GM10266 (cell line): ENCODE results near the gene LRP4.

Experiments
- DNase-seq: peaks from one replicate; pipeline ENCODE4 v3.0.0; 2012; ENCODE audit errors: extremely low spot score
- TF ChIP-seq, protein P1 (sequence below): IDR thresholded peaks from 2 replicates; pipeline ENCODE4 v1.5.1; 2012; ENCODE audit warnings: mild to moderate bottlenecking, low read depth; ENCODE audit not compliant: control insufficient read depth, insufficient read depth; ENCODE audit errors: missing control alignments

Gene LRP4

DNA sequence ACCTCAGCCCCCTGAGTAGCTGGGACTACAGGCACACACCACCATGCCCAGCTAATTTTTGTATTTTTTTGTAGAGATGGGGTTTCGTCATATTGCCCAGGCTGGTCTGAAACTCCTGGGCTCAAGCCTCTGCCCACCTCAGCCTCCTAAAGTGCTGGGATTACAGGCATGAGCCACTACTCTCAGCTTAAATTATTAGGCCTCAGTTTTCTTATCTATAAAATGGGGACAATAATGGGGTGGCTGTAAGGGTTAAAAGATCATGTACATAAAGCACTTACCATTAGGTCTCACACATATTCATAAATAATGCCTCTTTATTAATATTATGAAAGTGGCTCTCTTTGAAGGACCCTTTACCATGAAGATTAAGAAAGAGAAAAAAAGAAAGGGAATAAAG is 40.8 kb downstream of the LRP4 start:
- no peak for DNase-seq
- TF ChIP-seq, protein P1, sequence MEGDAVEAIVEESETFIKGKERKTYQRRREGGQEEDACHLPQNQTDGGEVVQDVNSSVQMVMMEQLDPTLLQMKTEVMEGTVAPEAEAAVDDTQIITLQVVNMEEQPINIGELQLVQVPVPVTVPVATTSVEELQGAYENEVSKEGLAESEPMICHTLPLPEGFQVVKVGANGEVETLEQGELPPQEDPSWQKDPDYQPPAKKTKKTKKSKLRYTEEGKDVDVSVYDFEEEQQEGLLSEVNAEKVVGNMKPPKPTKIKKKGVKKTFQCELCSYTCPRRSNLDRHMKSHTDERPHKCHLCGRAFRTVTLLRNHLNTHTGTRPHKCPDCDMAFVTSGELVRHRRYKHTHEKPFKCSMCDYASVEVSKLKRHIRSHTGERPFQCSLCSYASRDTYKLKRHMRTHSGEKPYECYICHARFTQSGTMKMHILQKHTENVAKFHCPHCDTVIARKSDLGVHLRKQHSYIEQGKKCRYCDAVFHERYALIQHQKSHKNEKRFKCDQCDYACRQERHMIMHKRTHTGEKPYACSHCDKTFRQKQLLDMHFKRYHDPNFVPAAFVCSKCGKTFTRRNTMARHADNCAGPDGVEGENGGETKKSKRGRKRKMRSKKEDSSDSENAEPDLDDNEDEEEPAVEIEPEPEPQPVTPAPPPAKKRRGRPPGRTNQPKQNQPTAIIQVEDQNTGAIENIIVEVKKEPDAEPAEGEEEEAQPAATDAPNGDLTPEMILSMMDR, result no peak

- TF ChIP-seq, protein P1, result no peak
- DNase-seq, result no peak
Measured at GRCh38 chr11:46876471-46876870, 41.9 kb downstream of the LRP4 start.

DNA sequence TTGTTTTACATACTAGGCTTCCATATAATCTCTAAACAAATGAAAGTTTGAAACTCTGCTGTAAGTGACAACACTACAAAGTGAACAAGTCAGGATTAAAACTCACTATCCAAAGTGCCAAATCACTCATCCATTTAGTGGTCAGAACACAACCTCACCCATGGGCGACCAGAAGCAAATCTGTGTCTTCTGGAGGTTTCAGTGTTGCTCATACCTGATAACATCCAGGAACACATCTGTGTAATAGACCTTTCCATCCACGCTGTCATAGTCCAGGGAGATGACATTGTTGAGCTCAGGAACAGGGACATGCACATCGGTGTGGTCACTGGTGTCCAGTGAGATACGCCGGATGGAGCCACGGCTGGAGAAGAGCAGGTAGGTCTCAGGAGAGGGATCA is 43.8 kb downstream of the LRP4 start:
- TF ChIP-seq, protein P1, result no peak
- no peak for DNase-seq

GRCh38 chr11:46868912-46869311 is 49.4 kb downstream of the LRP4 start:
- no peak for DNase-seq
- TF ChIP-seq, protein P1, result no peak

GRCh38 chr11:46865340-46865739 is 53.0 kb downstream of the LRP4 start:
- TF ChIP-seq, protein P1, result no peak
- DNase-seq, result no peak

DNA sequence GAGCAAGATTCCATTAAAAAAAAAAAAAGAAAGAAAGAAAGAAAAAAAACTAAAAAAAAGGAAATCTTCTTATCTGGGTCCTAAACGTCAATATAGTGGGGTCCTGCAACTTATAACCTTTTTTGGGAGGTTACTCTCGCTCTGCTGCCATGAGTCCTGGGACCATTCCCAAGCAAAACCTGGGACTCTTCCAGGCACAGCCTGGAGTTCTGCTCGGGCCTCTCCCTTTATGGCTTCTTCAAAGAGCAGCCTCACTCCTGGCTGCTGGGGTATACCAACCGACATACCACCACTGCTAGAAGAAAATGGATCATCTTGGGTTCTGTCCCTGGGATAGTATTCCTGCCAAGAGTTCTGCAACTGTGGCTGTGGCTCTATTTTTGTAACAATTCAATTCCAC is 58.1 kb downstream of the LRP4 start:
- no peak for DNase-seq
- TF ChIP-seq, protein P1, result no peak

DNA sequence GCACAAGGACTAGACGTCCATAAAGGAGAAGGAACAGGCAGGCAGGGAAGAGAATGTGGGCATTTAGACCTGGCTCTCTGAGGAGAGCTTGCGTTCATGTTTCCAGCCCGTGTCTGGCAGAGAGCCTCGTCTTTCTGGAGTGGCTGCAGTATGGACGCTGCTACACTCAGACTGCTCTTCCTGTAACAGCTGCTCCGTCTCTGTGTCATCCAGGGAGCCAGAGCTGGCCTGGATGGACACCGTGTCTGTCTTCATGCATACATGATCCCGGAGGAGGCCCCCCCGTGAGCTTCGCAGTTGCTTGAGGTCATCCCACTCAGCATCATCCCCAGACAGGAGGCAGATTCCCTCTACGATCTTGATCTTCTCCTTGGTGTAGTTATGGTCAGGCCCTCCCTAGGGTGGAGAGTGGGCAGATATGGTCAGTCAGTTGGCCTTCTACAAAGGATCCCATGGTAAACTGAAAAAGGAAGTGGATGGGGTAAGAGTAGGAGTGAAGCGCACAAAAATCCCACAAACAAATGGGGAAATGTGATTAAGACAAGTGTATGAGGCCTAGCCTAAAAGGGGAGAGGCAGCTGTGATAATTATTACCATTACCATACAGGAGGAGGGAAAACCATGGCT is 59.3 kb downstream of the LRP4 start:
- no peak for DNase-seq
- TF ChIP-seq, protein P1, result no peak
